GM23248 (cell line): ENCODE data around the gene FN1. TPM values are rescaled to one million over a fixed set of nuclear protein-coding genes. Genes with fewer than 3 reads are reported as not detected.

Experiments
- DNase-seq: peaks from one replicate; pipeline ENCODE4 v3.0.0-alpha.2; 2015
- H2AFZ ChIP-seq: fragments of 200-600 bp; sonication (generic); 2 replicates; pipeline ENCODE4 v1.6.1; 2016; ENCODE audit warnings: antibody characterized with exemption
- H3F3A ChIP-seq: fragments of 200-600 bp; sonication (generic); 2 replicates; pipeline ENCODE4 v1.6.1; 2016; ENCODE audit warnings: mild to moderate bottlenecking, antibody characterized with exemption, mixed run types; ENCODE audit not compliant: insufficient read depth
- H3K27ac ChIP-seq: fragments of 200-600 bp; sonication (generic); 2 replicates; pipeline ENCODE4 v1.5.1; 2016; ENCODE audit warnings: mild to moderate bottlenecking
- H3K27me3 ChIP-seq: fragments of 200-600 bp; sonication (generic); replicated peaks from 2 replicates; pipeline ENCODE4 v1.6.1; 2016; ENCODE audit warnings: mild to moderate bottlenecking; ENCODE audit not compliant: insufficient read depth
- H3K36me3 ChIP-seq: fragments of 200-600 bp; sonication (generic); 2 replicates; pipeline ENCODE4 v1.6.1; 2016; ENCODE audit warnings: low read depth, mild to moderate bottlenecking
- H3K4me1 ChIP-seq: fragments of 200-600 bp; sonication (generic); 2 replicates; pipeline ENCODE4 v1.6.1; 2016; ENCODE audit warnings: mild to moderate bottlenecking; ENCODE audit not compliant: insufficient read depth
- H3K4me2 ChIP-seq: fragments of 200-600 bp; sonication (generic); one replicate; pipeline ENCODE4 v1.6.1; 2016; ENCODE audit warnings: mild to moderate bottlenecking; ENCODE audit not compliant: unreplicated experiment
- H3K4me3 ChIP-seq: fragments of 200-600 bp; sonication (generic); 2 replicates; pipeline ENCODE4 v1.5.1; 2016; ENCODE audit warnings: mild to moderate bottlenecking
- H3K79me2 ChIP-seq: fragments of 200-600 bp; sonication (generic); 2 replicates; pipeline ENCODE4 v1.6.1; 2016; ENCODE audit warnings: mild to moderate bottlenecking; ENCODE audit not compliant: insufficient read depth
- H3K9ac ChIP-seq: fragments of 200-600 bp; sonication (generic); 2 replicates; pipeline ENCODE4 v1.6.1; 2016; ENCODE audit warnings: mild to moderate bottlenecking
- H3K9me2 ChIP-seq: fragments of 200-600 bp; sonication (generic); 2 replicates; pipeline ENCODE4 v1.6.1; 2016; ENCODE audit warnings: mixed run types, mild to moderate bottlenecking, moderate library complexity; ENCODE audit not compliant: insufficient read depth
- H3K9me3 ChIP-seq: fragments of 200-600 bp; sonication (generic); one replicate; pipeline ENCODE4 v1.6.1; 2017; ENCODE audit warnings: low read depth
- H4K20me1 ChIP-seq: fragments of 200-600 bp; sonication (generic); 2 replicates; pipeline ENCODE4 v1.6.0; 2016; ENCODE audit not compliant: insufficient read depth
- EZH2 ChIP-seq: fragments of 200-600 bp; sonication (generic); IDR thresholded peaks from 2 replicates; pipeline ENCODE4 v1.6.1; 2018; ENCODE audit warnings: antibody characterized with exemption, mild to moderate bottlenecking; ENCODE audit not compliant: insufficient read depth, poor library complexity, severe bottlenecking
- EZH2phosphoT487 ChIP-seq: fragments of 200-600 bp; sonication (generic); IDR thresholded peaks from 2 replicates; pipeline ENCODE4 v1.6.1; 2018; ENCODE audit warnings: antibody characterized with exemption, moderate library complexity, mild to moderate bottlenecking, low read depth; ENCODE audit not compliant: insufficient read depth
- WGBS, 2 experiments: methylation state at CpG; one replicate each; pipeline ENCODE4 v1.1.6; 2015 to 2017; ENCODE audit warnings: low lambda C conversion rate in 2 of 2, low coverage in 1 of 2; ENCODE audit errors: missing lambda C conversion rate in 2 of 2; 5-methylcytosine and 5-hydroxymethylcytosine counted together
- in situ Hi-C: fragments of 300-500 bp; cut with MboI; formaldehyde crosslinking; loops from 2 replicates; pipeline ENCODE4 v1.15.0; 2020
- polyA plus RNA-seq: library from polyadenylated mRNA; unstranded; fragments of >200 nt; fragmentation: Nextera tagmentation; extraction: Ambion mirVana; gene quantifications from 2 replicates; pipeline ENCODE4 v1.2.1, GENCODE V29; 2016
- total RNA-seq: library from RNA; depleted of rRNA; stranded (reverse); fragments of >200 nt; shearing (Covaris generic); gene quantifications from 2 replicates; pipeline ENCODE4 v1.2.3, GENCODE V29; 2014

The FN1 gene
- total and polyA plus RNA-seq, 2 experiments from 2014 or later = 20,647 to 33,406 TPM

DNA sequence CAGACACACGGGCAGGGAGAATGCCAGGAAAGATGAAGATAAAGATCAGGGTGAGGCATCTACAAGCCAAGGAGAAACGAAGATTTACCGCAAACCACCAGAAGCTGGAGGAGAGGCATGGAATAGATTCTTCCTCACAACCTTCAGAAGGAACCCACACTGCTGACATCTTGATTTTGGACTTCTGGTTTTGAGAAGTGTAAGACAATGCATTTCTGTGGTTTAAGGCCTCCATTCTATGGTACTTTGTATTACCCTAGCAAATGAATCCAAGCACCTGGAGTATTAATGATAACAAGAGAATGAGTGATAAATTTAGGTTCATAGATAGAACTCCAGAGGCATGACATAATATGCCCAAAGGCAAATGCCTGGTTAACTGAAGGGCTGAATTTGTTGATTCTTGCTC, 11.8 kb upstream of the FN1 start:
- no peaks in the 10 kb centered on the region for H3K36me3 ChIP-seq
- TF ChIP-seq EZH2phosphoT487 (no peak), EZH2 (no peak)
- 0 out of 2 replicates have a peak, but pooled peaks cover 4% of the 10 kb centered on the region for H3F3A ChIP-seq
- H2AFZ ChIP-seq = no peak overlapping the region
- no peaks in the 10 kb centered on the region for H3K79me2 ChIP-seq
- H3K27me3 ChIP-seq = no peaks in the 10 kb centered on the region
- no peaks in the 10 kb centered on the region for H3K9me2 ChIP-seq
- DNase-seq = no peak
- no peak overlapping the region for H3K4me3 ChIP-seq
- H3K4me2 ChIP-seq = no peak overlapping the region
- H3K4me1 ChIP-seq = no peaks in the 10 kb centered on the region
- no peak overlapping the region for H3K27ac ChIP-seq
- in situ Hi-C loops = no loop called here
- H3K9me3 ChIP-seq = no peaks in the 10 kb centered on the region
- no peak overlapping the region for H3K9ac ChIP-seq
- WGBS, 2 experiments = 97 to 98% methylated on average over 3 of the region's 3 CpGs
- H4K20me1 ChIP-seq = no peaks in the 10 kb centered on the region

DNA sequence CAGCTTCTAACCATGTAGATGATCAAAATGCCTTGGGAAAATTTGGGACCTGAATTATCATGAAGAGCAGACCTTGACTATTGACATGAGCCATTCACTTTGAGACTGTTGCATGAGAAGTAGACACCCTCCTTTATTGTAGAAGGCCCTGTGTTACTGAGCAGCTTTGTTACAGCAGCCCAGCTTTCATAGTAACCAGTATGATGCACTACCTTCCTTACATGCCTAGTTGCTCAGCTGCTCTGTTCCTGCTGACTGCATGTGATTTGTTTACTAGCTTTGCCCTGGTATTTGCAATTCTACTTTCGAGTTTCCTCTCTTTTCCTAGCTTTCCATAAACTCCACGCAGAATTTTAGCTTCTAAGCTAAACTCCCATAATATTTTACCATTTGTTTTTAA, 11.2 kb upstream of the FN1 start:
- Histone ChIP-seq H3K4me2 (no peak overlapping the region), H3K79me2 (no peaks in the 10 kb centered on the region), H3K27me3 (no peaks in the 10 kb centered on the region), H3K36me3 (no peaks in the 10 kb centered on the region), H2AFZ (no peak overlapping the region), H3K4me3 (no peak overlapping the region), H3K9me3 (no peaks in the 10 kb centered on the region), H4K20me1 (no peaks in the 10 kb centered on the region), H3K4me1 (peaks cover under 1% of the 10 kb centered on the region; the same call in 1 of the 2 replicates), H3F3A (peaks cover 7% of the 10 kb centered on the region), H3K9me2 (no peaks in the 10 kb centered on the region), H3K9ac (no peak overlapping the region), H3K27ac (no peak overlapping the region)
- DNase-seq = no peak
- TF ChIP-seq EZH2 = no peak
- no peak for TF ChIP-seq EZH2phosphoT487
- in situ Hi-C loops = no loop called here
- WGBS, 2 experiments = 63 to 73% methylated on average over 2 of the region's 2 CpGs

DNA sequence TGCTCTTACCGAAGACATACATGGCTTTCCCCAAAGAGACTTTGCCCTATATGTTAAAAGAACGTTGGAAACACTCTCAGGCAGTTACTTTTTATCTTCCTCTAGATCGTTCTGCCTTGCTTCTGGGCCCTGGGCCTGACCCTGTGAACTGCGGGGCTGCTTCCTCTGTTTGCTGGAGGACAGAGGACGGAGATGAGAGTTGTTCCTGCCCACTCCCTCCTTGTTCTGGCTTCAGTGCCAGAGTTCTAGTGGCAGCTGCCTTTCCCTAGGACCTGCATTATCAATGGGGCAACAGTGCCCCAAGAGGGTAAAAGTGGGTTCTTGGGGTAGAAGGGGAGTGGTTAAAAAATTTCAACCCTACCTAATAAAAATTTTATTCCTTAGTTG, 6.5 kb upstream of the FN1 start:
- Histone ChIP-seq H3K79me2 (peaks cover 27% of the 10 kb centered on the region), H3K4me2 (peak overlapping the region; percentile 25), H3K9ac (0 out of 2 replicates have a peak overlapping the region, but pooled peaks have one; percentile 44), H3K27me3 (no peaks in the 10 kb centered on the region), H3K36me3 (no peaks in the 10 kb centered on the region), H2AFZ (no peak overlapping the region), H3K4me3 (no peak overlapping the region), H3K4me1 (peaks cover 45% of the 10 kb centered on the region), H3K9me2 (no peaks in the 10 kb centered on the region), H3K27ac (peak overlapping the region; percentile 99), H4K20me1 (no peaks in the 10 kb centered on the region), H3K9me3 (no peaks in the 10 kb centered on the region), H3F3A (peaks cover 46% of the 10 kb centered on the region)
- WGBS, 2 experiments = 66 to 71% methylated on average over 5 of the region's 5 CpGs
- no peak for DNase-seq
- in situ Hi-C loops = no loop called here
- no peak for TF ChIP-seq EZH2phosphoT487
- no peak for TF ChIP-seq EZH2

DNA sequence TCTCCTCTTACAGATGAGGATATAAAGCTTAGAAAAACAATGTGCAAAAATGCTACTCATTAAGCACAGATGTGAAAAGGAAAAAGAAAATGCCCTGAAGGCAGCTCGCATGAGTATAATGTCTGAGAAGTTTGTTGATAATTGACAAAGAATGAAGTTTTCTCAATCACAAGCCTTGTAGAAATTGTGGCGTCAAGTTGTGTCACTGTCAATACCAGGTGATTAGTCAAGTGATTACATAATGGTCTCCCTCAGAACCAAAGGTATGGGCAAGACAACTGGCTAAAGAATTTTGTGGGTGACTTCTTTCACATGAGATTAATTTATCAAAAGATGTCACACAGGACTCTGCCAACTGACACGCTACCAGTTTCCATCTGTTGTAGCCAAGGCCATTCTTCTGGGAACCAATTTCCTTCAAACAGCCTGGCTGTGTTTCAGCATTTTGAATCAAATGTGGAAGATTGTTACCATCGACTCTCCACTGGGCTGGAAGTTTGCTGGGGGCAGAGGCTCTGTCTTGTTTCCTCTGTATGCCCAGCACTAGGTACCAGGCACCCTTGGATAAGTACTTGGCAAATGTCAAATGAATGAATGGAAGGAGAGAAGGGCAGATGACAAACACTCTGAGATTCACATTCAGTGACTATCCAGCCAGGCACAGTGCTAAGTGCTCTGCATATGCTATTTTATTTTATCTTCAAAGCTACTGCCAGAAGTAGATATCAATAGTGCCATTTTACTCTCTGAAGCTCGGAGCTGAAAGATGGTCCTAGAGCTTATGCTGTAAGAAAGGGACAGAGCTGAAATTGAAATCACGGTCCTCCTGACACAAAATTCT, 5.9 kb upstream of the FN1 start:
- peak overlapping the region; percentile 99 for H3K27ac ChIP-seq
- in situ Hi-C loops = no loop called here

More for the DNA sequence above, 5.9 kb upstream of the FN1 start:
- Histone ChIP-seq H3K9ac (peak overlapping the region; percentile 44; the same call in 1 of the 2 replicates), H3K9me3 (no peaks in the 10 kb centered on the region), H3K4me3 (0 out of 2 replicates have a peak overlapping the region, but pooled peaks have one; percentile 6), H3K4me2 (peak overlapping the region; percentile 25), H3K9me2 (no peaks in the 10 kb centered on the region), H4K20me1 (no peaks in the 10 kb centered on the region), H3K4me1 (peaks cover 46% of the 10 kb centered on the region), H2AFZ (no peak overlapping the region), H3K79me2 (peaks cover 34% of the 10 kb centered on the region), H3F3A (peaks cover 48% of the 10 kb centered on the region), H3K27me3 (no peaks in the 10 kb centered on the region), H3K36me3 (no peaks in the 10 kb centered on the region)
- TF ChIP-seq EZH2phosphoT487 (0 out of 2 replicates have a peak, but pooled peaks have one; percentile 42), EZH2 (no peak)
- WGBS, 2 experiments = 36% methylated on average over 6 of the region's 6 CpGs
- peak; percentile 82 for DNase-seq
